Measurements from ENCODE around the gene ADAMTS14.

ADAMTS14 gene

GRCh38 chr10:70757856-70758255 lies 85.5 kb downstream of the ADAMTS14 start:
- Histone ChIP-seq H3K4me3 (ENCODE audit: low read length) (no peak overlapping the region), H3K4me2 (ENCODE audit: low read depth, low read length) (no peak overlapping the region), H3K79me2 (ENCODE audit: low read length) (no peaks in the 10 kb centered on the region), H3K4me1 (ENCODE audit: low read length) (no peaks in the 10 kb centered on the region), H3K27ac (ENCODE audit: low read length) (no peak overlapping the region), H3K9me2 (replicated peaks; ENCODE audit: insufficient read depth, low read length) (no peaks in the 10 kb centered on the region), H3K36me3 (replicated peaks; ENCODE audit: insufficient read depth, low read length) (no peaks in the 10 kb centered on the region), H3F3A (ENCODE audit: insufficient read depth, low read length) (no peaks in the 10 kb centered on the region), H4K20me1 (ENCODE audit: insufficient read depth, low read length) (no peaks in the 10 kb centered on the region), H2AFZ (ENCODE audit: low read length) (no peak overlapping the region), H3K9ac (ENCODE audit: low read length) (no peak overlapping the region), H3K9me3 (replicated peaks; ENCODE audit: insufficient read depth, low read length) (no peaks in the 10 kb centered on the region), H3K27me3 (replicated peaks; ENCODE audit: insufficient read depth, low read length) (no peaks in the 10 kb centered on the region)
- DNase-seq = no peak
- TF ChIP-seq EZH2phosphoT487 (IDR thresholded peaks at IDR 0.05; ENCODE audit: low read length) (no peak), EZH2 (optimal IDR thresholded peaks at IDR 0.05; ENCODE audit: low read depth, low read length) (no peak), CTCF (IDR thresholded peaks at IDR 0.05; ENCODE audit: low read length) (no peak)

GRCh38 chr10:70758757-70759514 lies 86.6 kb downstream of the ADAMTS14 start:
- no peak overlapping the region for H3K4me2 ChIP-seq (ENCODE audit: low read depth, low read length)
- H3K79me2 ChIP-seq (ENCODE audit: low read length) = no peaks in the 10 kb centered on the region
- H3K9me2 ChIP-seq (replicated peaks; ENCODE audit: insufficient read depth, low read length) = no peaks in the 10 kb centered on the region
- H3K4me3 ChIP-seq (ENCODE audit: low read length) = no peak overlapping the region
- peak; percentile 59 for DNase-seq
- no peaks in the 10 kb centered on the region for H3K4me1 ChIP-seq (ENCODE audit: low read length)
- H3K9ac ChIP-seq (ENCODE audit: low read length) = no peak overlapping the region
- no peaks in the 10 kb centered on the region for H3K36me3 ChIP-seq (replicated peaks; ENCODE audit: insufficient read depth, low read length)
- H4K20me1 ChIP-seq (ENCODE audit: insufficient read depth, low read length) = no peaks in the 10 kb centered on the region
- H3F3A ChIP-seq (ENCODE audit: insufficient read depth, low read length) = no peaks in the 10 kb centered on the region
- no peaks in the 10 kb centered on the region for H3K9me3 ChIP-seq (replicated peaks; ENCODE audit: insufficient read depth, low read length)
- H2AFZ ChIP-seq (ENCODE audit: low read length) = no peak overlapping the region
- H3K27ac ChIP-seq (ENCODE audit: low read length) = no peak overlapping the region
- H3K27me3 ChIP-seq (replicated peaks; ENCODE audit: insufficient read depth, low read length) = no peaks in the 10 kb centered on the region
- TF ChIP-seq EZH2phosphoT487 (IDR thresholded peaks at IDR 0.05; ENCODE audit: low read length) (no peak), CTCF (IDR thresholded peaks at IDR 0.05; ENCODE audit: low read length) (peak; percentile 61)

- Histone ChIP-seq H3K36me3 (replicated peaks; ENCODE audit: insufficient read depth, low read length) (no peaks in the 10 kb centered on the region), H3K9me2 (replicated peaks; ENCODE audit: insufficient read depth, low read length) (no peaks in the 10 kb centered on the region), H3K4me2 (ENCODE audit: low read depth, low read length) (no peak overlapping the region), H4K20me1 (ENCODE audit: insufficient read depth, low read length) (no peaks in the 10 kb centered on the region), H3K9me3 (replicated peaks; ENCODE audit: insufficient read depth, low read length) (no peaks in the 10 kb centered on the region), H3F3A (ENCODE audit: insufficient read depth, low read length) (no peaks in the 10 kb centered on the region), H3K79me2 (ENCODE audit: low read length) (no peaks in the 10 kb centered on the region), H3K9ac (ENCODE audit: low read length) (no peak overlapping the region), H3K4me3 (ENCODE audit: low read length) (no peak overlapping the region), H3K4me1 (ENCODE audit: low read length) (no peaks in the 10 kb centered on the region), H2AFZ (ENCODE audit: low read length) (no peak overlapping the region), H3K27me3 (replicated peaks; ENCODE audit: insufficient read depth, low read length) (no peaks in the 10 kb centered on the region), H3K27ac (ENCODE audit: low read length) (no peak overlapping the region)
- TF ChIP-seq CTCF (IDR thresholded peaks at IDR 0.05; ENCODE audit: low read length) (no peak), EZH2 (optimal IDR thresholded peaks at IDR 0.05; ENCODE audit: low read depth, low read length) (no peak), EZH2phosphoT487 (IDR thresholded peaks at IDR 0.05; ENCODE audit: low read length) (no peak)
- no peak for DNase-seq
Measured at GRCh38 chr10:70759781-70760180, 87.5 kb downstream of the ADAMTS14 start.
